WTC11 (cell line): ENCODE data around the gene MUC20. TPM values are rescaled to one million over a fixed set of nuclear protein-coding genes. Genes with fewer than 3 reads are reported as not detected.

Experiments
- ATAC-seq: fragments of 200-7000 bp; cut with Tn5 transposase; 2 replicates; pipeline ENCODE4 v1.10.0; 2021; ENCODE audit warnings: mild to moderate bottlenecking, moderate library complexity
- CTCF ChIA-PET: fragments of 300-600 bp; sonication (Branson Sonifier 250); formaldehyde crosslinking; loops from one replicate; lab custom pipeline; 2021; ENCODE audit warnings: antibody characterized with exemption; lab: Charles Lee
- POLR2A ChIA-PET: fragments of 350-600 bp; sonication (Branson Sonifier 250); formaldehyde crosslinking; loops from one replicate; lab custom pipeline; 2021; ENCODE audit warnings: antibody characterized with exemption; lab: Charles Lee
- DNase-seq: peaks from one replicate; pipeline ENCODE4 v3.0.0; 2021; ENCODE audit warnings: low spot score
- H3K27ac Mint-ChIP-seq: 2 replicates; pipeline ENCODE4 v1.8.0; 2021; ENCODE audit warnings: mixed read lengths
- H3K27me3 Mint-ChIP-seq: 2 replicates; pipeline ENCODE4 v1.8.0; 2021; ENCODE audit warnings: low read depth, mild to moderate bottlenecking, moderate library complexity, mixed read lengths
- H3K36me3 Mint-ChIP-seq: 2 replicates; pipeline ENCODE4 v1.8.0; 2021; ENCODE audit warnings: mixed read lengths
- H3K4me1 Mint-ChIP-seq: 2 replicates; pipeline ENCODE4 v1.8.0; 2022; ENCODE audit warnings: mixed read lengths
- H3K4me3 Mint-ChIP-seq: 2 replicates; pipeline ENCODE4 v1.8.0; 2021; ENCODE audit warnings: mild to moderate bottlenecking, moderate library complexity, mixed read lengths
- H3K9me3 Mint-ChIP-seq: 2 replicates; pipeline ENCODE4 v1.8.0; 2021; ENCODE audit warnings: mixed read lengths
- CREM ChIP-seq: sonication (generic); formaldehyde crosslinking; IDR thresholded peaks from 2 replicates; pipeline ENCODE4 v1.8.1; 2022; ENCODE audit warnings: mild to moderate bottlenecking, missing genetic modification reagents, moderate library complexity
- ELF4 ChIP-seq: sonication (generic); formaldehyde crosslinking; IDR thresholded peaks from 2 replicates; pipeline ENCODE4 v1.8.1; 2022; ENCODE audit warnings: low read depth, mild to moderate bottlenecking, moderate library complexity, missing genetic modification reagents
- EMX1 ChIP-seq: fragments of 250-450 bp; sonication (Bioruptor Pico); IDR thresholded peaks from 2 replicates; pipeline ENCODE4 v1.8.0; 2021; ENCODE audit warnings: mild to moderate bottlenecking
- ETV6 ChIP-seq: sonication (generic); formaldehyde crosslinking; IDR thresholded peaks from 2 replicates; pipeline ENCODE4 v1.8.1; 2022; ENCODE audit warnings: mild to moderate bottlenecking, missing genetic modification reagents
- GABPB1 ChIP-seq: sonication (generic); formaldehyde crosslinking; IDR thresholded peaks from 2 replicates; pipeline ENCODE4 v1.8.1; 2023; ENCODE audit warnings: mild to moderate bottlenecking, missing genetic modification reagents
- MYBL2 ChIP-seq: sonication (generic); formaldehyde crosslinking; IDR thresholded peaks from 2 replicates; pipeline ENCODE4 v1.8.1; 2023; ENCODE audit warnings: mild to moderate bottlenecking, moderate library complexity, missing genetic modification reagents
- NR2C2 ChIP-seq: sonication (generic); formaldehyde crosslinking; IDR thresholded peaks from 2 replicates; pipeline ENCODE4 v1.8.0; 2022; ENCODE audit warnings: mild to moderate bottlenecking, missing genetic modification reagents
- NR3C1 ChIP-seq: sonication (generic); formaldehyde crosslinking; conservative IDR thresholded peaks from 2 replicates; pipeline ENCODE4 v1.8.1; 2023; ENCODE audit warnings: low read depth, mild to moderate bottlenecking, missing genetic modification reagents
- TEAD4 ChIP-seq: sonication (generic); formaldehyde crosslinking; IDR thresholded peaks from 2 replicates; pipeline ENCODE4 v1.8.0; 2022; ENCODE audit warnings: mild to moderate bottlenecking, missing genetic modification reagents
- ZNF138 ChIP-seq: sonication (generic); formaldehyde crosslinking; conservative IDR thresholded peaks from 2 replicates; pipeline ENCODE4 v1.8.1; 2022; ENCODE audit warnings: mild to moderate bottlenecking, moderate library complexity, missing genetic modification reagents
- ZNF232 ChIP-seq: sonication (generic); formaldehyde crosslinking; IDR thresholded peaks from 2 replicates; pipeline ENCODE4 v1.8.0; 2022; ENCODE audit warnings: mild to moderate bottlenecking, missing genetic modification reagents
- ZNF317 ChIP-seq: sonication (generic); formaldehyde crosslinking; IDR thresholded peaks from 2 replicates; pipeline ENCODE4 v1.8.1; 2023; ENCODE audit warnings: low read depth, mild to moderate bottlenecking, moderate library complexity, missing genetic modification reagents, borderline replicate concordance
- ZNF416 ChIP-seq: fragments of 250-450 bp; sonication (Bioruptor Pico); IDR thresholded peaks from 2 replicates; pipeline ENCODE4 v1.9.0; 2021; ENCODE audit warnings: mild to moderate bottlenecking, inconsistent platforms
- ZNF671 ChIP-seq: fragments of 250-450 bp; sonication (Bioruptor Pico); IDR thresholded peaks from 2 replicates; pipeline ENCODE4 v1.8.0; 2021; ENCODE audit warnings: mild to moderate bottlenecking
- total RNA-seq: library from RNA; stranded (reverse); gene quantifications from 3 replicates; pipeline ENCODE4 v1.2.3, GENCODE V29; 2021
- TF ChIP-seq, protein P1 (sequence below): sonication (generic); formaldehyde crosslinking; IDR thresholded peaks from 2 replicates; pipeline ENCODE4 v1.8.1; 2023; ENCODE audit warnings: mild to moderate bottlenecking, missing genetic modification reagents, moderate library complexity
- TF ChIP-seq, protein P2 (sequence below): sonication (generic); formaldehyde crosslinking; conservative IDR thresholded peaks from 2 replicates; pipeline ENCODE4 v1.8.1; 2022; ENCODE audit warnings: mild to moderate bottlenecking, missing genetic modification reagents
- TF ChIP-seq, protein P3 (sequence below): sonication (generic); formaldehyde crosslinking; IDR thresholded peaks from 2 replicates; pipeline ENCODE4 v1.8.1; 2022; ENCODE audit warnings: missing genetic modification reagents, borderline replicate concordance
- TF ChIP-seq, protein P4 (sequence below): fragments of 250-450 bp; sonication (Bioruptor Pico); IDR thresholded peaks from 2 replicates; pipeline ENCODE4 v1.9.0; 2021; ENCODE audit warnings: mild to moderate bottlenecking
- TF ChIP-seq, protein P5 (sequence below): sonication (generic); formaldehyde crosslinking; IDR thresholded peaks from 2 replicates; pipeline ENCODE4 v1.8.1; 2023; ENCODE audit warnings: mild to moderate bottlenecking, moderate library complexity, missing genetic modification reagents
- TF ChIP-seq, protein P6 (sequence below): sonication (generic); formaldehyde crosslinking; IDR thresholded peaks from 2 replicates; pipeline ENCODE4 v1.8.1; 2023; ENCODE audit warnings: mild to moderate bottlenecking, missing genetic modification reagents, moderate library complexity

MUC20 gene
- total RNA-seq, 1 experiment from 2014 or later: 0.77 TPM

DNA sequence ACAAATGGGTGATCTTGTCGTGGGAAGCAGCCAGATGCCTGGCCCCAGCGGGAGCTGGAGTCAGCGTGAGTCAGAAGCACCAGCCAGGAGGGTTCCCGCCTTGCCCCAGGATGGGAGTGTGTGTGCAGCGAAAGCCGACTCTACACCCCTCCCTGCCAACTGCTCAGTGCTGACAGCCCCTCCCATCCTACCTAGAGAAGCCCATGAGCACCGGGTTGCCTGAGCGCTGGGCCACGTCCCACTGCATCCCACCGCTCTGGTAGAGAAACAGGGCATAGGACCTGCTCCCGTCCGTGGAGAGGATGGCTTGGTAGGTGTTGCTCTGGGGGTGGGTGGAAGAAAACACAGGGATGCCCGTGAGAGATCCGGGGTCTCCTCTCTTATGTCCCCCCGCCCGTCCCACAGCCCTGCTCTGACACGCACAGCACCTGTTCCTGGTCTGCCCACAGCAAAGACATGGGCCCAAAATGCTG lies 48.1 kb downstream of the MUC20 start:
- H3K9me3 Mint-ChIP-seq: peaks cover 3% of the 10 kb centered on the region; the same call in 1 of the 2 replicates
- H3K4me3 Mint-ChIP-seq: no peak overlapping the region
- ChIA-PET POLR2A (no interaction called here), CTCF (no interaction called here)
- no peak for TF ChIP-seq MYBL2
- no peak for DNase-seq
- ATAC-seq: peak; percentile 36; the same call in 1 of the 2 replicates
- no peaks in the 10 kb centered on the region; the same call in 1 of the 2 replicates for H3K27me3 Mint-ChIP-seq
- H3K36me3 Mint-ChIP-seq: no peaks in the 10 kb centered on the region
- H3K27ac Mint-ChIP-seq: no peak overlapping the region; the same call in 1 of the 2 replicates
- no peaks in the 10 kb centered on the region for H3K4me1 Mint-ChIP-seq

DNA sequence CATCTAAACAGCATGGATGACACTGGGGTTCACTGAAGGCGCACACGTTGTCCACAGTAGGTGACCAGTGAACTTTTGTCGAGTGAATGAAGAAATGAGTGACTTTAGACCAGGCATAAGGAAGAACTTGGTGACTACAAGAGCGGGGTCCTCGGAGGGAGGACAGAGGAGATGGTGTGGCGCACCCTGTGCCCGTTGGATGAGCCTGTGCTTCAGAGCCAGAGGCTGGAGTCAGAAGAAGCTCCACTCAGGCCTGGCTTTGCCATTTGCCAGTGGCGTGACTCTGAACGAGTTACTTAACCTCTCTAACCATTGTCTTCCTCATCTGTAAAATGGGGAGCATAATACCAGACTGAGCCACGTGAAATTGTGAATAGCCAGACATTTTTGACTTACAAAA lies 48.8 kb downstream of the MUC20 start:
- Mint-ChIP-seq H3K27me3 (no peaks in the 10 kb centered on the region; the same call in 1 of the 2 replicates), H3K27ac (no peak overlapping the region)

More for the DNA sequence above, 48.8 kb downstream of the MUC20 start:
- peaks cover 3% of the 10 kb centered on the region; the same call in 1 of the 2 replicates for H3K9me3 Mint-ChIP-seq
- no peaks in the 10 kb centered on the region for H3K36me3 Mint-ChIP-seq
- DNase-seq: no peak
- no peak for ATAC-seq
- POLR2A ChIA-PET: no interaction called here
- TF ChIP-seq ZNF671 (CRISPR knock-in tag) (no peak), MYBL2 (no peak), ELF4 (CRISPR knock-in tag) (no peak), ETV6 (CRISPR knock-in tag) (no peak), GABPB1 (CRISPR knock-in tag) (no peak), CREM (CRISPR knock-in tag) (no peak), TEAD4 (CRISPR knock-in tag) (no peak), ZNF232 (CRISPR knock-in tag) (no peak), ZNF416 (no peak), NR2C2 (no peak), NR3C1 (no peak), ZNF317 (CRISPR knock-in tag) (no peak), ZNF138 (CRISPR knock-in tag) (no peak), EMX1 (CRISPR knock-in tag) (no peak)
- TF ChIP-seq, protein P1, sequence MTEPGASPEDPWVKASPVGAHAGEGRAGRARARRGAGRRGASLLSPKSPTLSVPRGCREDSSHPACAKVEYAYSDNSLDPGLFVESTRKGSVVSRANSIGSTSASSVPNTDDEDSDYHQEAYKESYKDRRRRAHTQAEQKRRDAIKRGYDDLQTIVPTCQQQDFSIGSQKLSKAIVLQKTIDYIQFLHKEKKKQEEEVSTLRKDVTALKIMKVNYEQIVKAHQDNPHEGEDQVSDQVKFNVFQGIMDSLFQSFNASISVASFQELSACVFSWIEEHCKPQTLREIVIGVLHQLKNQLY: no peak
- TF ChIP-seq, protein P2, sequence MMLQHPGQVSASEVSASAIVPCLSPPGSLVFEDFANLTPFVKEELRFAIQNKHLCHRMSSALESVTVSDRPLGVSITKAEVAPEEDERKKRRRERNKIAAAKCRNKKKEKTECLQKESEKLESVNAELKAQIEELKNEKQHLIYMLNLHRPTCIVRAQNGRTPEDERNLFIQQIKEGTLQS (CRISPR knock-in tag): no peak
- TF ChIP-seq, protein P3, sequence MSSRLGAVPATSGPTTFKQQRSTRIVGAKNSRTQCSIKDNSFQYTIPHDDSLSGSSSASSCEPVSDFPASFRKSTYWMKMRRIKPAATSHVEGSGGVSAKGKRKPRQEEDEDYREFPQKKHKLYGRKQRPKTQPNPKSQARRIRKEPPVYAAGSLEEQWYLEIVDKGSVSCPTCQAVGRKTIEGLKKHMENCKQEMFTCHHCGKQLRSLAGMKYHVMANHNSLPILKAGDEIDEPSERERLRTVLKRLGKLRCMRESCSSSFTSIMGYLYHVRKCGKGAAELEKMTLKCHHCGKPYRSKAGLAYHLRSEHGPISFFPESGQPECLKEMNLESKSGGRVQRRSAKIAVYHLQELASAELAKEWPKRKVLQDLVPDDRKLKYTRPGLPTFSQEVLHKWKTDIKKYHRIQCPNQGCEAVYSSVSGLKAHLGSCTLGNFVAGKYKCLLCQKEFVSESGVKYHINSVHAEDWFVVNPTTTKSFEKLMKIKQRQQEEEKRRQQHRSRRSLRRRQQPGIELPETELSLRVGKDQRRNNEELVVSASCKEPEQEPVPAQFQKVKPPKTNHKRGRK (CRISPR knock-in tag): no peak
- TF ChIP-seq, protein P4, sequence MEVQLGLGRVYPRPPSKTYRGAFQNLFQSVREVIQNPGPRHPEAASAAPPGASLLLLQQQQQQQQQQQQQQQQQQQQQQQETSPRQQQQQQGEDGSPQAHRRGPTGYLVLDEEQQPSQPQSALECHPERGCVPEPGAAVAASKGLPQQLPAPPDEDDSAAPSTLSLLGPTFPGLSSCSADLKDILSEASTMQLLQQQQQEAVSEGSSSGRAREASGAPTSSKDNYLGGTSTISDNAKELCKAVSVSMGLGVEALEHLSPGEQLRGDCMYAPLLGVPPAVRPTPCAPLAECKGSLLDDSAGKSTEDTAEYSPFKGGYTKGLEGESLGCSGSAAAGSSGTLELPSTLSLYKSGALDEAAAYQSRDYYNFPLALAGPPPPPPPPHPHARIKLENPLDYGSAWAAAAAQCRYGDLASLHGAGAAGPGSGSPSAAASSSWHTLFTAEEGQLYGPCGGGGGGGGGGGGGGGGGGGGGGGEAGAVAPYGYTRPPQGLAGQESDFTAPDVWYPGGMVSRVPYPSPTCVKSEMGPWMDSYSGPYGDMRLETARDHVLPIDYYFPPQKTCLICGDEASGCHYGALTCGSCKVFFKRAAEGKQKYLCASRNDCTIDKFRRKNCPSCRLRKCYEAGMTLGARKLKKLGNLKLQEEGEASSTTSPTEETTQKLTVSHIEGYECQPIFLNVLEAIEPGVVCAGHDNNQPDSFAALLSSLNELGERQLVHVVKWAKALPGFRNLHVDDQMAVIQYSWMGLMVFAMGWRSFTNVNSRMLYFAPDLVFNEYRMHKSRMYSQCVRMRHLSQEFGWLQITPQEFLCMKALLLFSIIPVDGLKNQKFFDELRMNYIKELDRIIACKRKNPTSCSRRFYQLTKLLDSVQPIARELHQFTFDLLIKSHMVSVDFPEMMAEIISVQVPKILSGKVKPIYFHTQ (CRISPR knock-in tag): no peak
- TF ChIP-seq, protein P5, sequence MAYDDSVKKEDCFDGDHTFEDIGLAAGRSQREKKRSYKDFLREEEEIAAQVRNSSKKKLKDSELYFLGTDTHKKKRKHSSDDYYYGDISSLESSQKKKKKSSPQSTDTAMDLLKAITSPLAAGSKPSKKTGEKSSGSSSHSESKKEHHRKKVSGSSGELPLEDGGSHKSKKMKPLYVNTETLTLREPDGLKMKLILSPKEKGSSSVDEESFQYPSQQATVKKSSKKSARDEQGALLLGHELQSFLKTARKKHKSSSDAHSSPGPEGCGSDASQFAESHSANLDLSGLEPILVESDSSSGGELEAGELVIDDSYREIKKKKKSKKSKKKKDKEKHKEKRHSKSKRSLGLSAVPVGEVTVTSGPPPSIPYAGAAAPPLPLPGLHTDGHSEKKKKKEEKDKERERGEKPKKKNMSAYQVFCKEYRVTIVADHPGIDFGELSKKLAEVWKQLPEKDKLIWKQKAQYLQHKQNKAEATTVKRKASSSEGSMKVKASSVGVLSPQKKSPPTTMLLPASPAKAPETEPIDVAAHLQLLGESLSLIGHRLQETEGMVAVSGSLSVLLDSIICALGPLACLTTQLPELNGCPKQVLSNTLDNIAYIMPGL (CRISPR knock-in tag): no peak
- TF ChIP-seq, protein P6, sequence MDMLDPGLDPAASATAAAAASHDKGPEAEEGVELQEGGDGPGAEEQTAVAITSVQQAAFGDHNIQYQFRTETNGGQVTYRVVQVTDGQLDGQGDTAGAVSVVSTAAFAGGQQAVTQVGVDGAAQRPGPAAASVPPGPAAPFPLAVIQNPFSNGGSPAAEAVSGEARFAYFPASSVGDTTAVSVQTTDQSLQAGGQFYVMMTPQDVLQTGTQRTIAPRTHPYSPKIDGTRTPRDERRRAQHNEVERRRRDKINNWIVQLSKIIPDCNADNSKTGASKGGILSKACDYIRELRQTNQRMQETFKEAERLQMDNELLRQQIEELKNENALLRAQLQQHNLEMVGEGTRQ (CRISPR knock-in tag): no peak
- no peaks in the 10 kb centered on the region for H3K4me1 Mint-ChIP-seq
- CTCF ChIA-PET: no interaction called here
- no peak overlapping the region for H3K4me3 Mint-ChIP-seq
